Esophagus (tissue), 2 donors: ENCODE data around the gene DSTN. TPM values are rescaled to one million over a fixed set of nuclear protein-coding genes. Genes with fewer than 3 reads are reported as not detected.

Experiments used
- H3K27ac ChIP-seq, 2 donors: one replicate each; pipeline ENCODE4 v1.5.1; 2013; ENCODE audit warnings: low read depth in 2 of 2, mild to moderate bottlenecking in 2 of 2, inconsistent platforms in 1 of 2, low read length in 1 of 2, moderate library complexity in 1 of 2
- H3K27me3 ChIP-seq, 2 donors: one replicate each; pipeline ENCODE4 v1.6.1; 2013; ENCODE audit warnings: low read length in 2 of 2, control low read depth in 1 of 2, mild to moderate bottlenecking in 1 of 2; ENCODE audit not compliant: insufficient read depth in 2 of 2, control insufficient read depth in 1 of 2
- H3K36me3 ChIP-seq, 2 donors: one replicate each; pipeline ENCODE4 v1.6.1; 2013; ENCODE audit warnings: low read length in 1 of 2; ENCODE audit not compliant: control insufficient read depth in 2 of 2, insufficient read depth in 2 of 2
- H3K4me1 ChIP-seq, 2 donors: one replicate each; pipeline ENCODE4 v1.6.1; 2013; ENCODE audit warnings: low read length in 1 of 2; ENCODE audit not compliant: control insufficient read depth in 2 of 2, insufficient read depth in 2 of 2
- H3K4me3 ChIP-seq, 2 donors: one replicate each; pipeline ENCODE4 v1.5.1; 2013; ENCODE audit warnings: low read length in 2 of 2, mild to moderate bottlenecking in 2 of 2, low read depth in 1 of 2, moderate library complexity in 1 of 2
- H3K9me3 ChIP-seq, 2 donors: one replicate each; pipeline ENCODE4 v1.6.1; 2013; ENCODE audit warnings: mild to moderate bottlenecking in 2 of 2, low read depth in 1 of 2, low read length in 1 of 2, moderate library complexity in 1 of 2; ENCODE audit not compliant: control insufficient read depth in 2 of 2, insufficient read depth in 1 of 2
- WGBS, 2 donors: extraction: QIAGEN DNeasy Blood & Tissue Kit; methylation state at CpG; one replicate each; pipeline ENCODE4 v1.1.7; 2013; 5-methylcytosine and 5-hydroxymethylcytosine counted together
- polyA plus RNA-seq, 2 donors: library from polyadenylated mRNA; stranded (reverse); fragments of 200-250 nt; gene quantifications; one replicate each; pipeline ENCODE4 v1.2.3, GENCODE V29; 2013
- donor health status: healthy with polysubstance abuse.
- donor health status: Bipolar disorder and iron deficiency.

DSTN gene
- polyA plus RNA-seq, 2 donors: 301 to 455 TPM

GRCh38 chr20:17612287-17612991 is 42.6 kb downstream of the DSTN start:
- Histone ChIP-seq H3K4me1 (peaks cover 20 to 34% of the 10 kb centered on the region in 2 donors), H3K27ac (peak overlapping the region; percentile 31 to 89), H3K27me3 (no peaks in the 10 kb centered on the region), H3K4me3 (no peak overlapping the region), H3K36me3 (peaks cover 3 to 33% of the 10 kb centered on the region in 2 donors), H3K9me3 (no peaks in the 10 kb centered on the region)
- WGBS, 2 donors: 46 to 57% methylated on average over 16 of the region's 16 CpGs

GRCh38 chr20:17612992-17613327 is 43.1 kb downstream of the DSTN start:
- H3K27me3 ChIP-seq: no peaks in the 10 kb centered on the region
- H3K27ac ChIP-seq: peak overlapping the region; percentile 31 to 89
- no peak overlapping the region for H3K4me3 ChIP-seq
- peaks cover 3 to 36% of the 10 kb centered on the region in 2 donors for H3K36me3 ChIP-seq
- no peaks in the 10 kb centered on the region for H3K9me3 ChIP-seq
- peaks cover 20 to 34% of the 10 kb centered on the region in 2 donors for H3K4me1 ChIP-seq
- WGBS, 2 donors: 75 to 76% methylated on average over 7 of the region's 7 CpGs

- Histone ChIP-seq H3K36me3 (peaks cover 7 to 42% of the 10 kb centered on the region in 2 donors), H3K9me3 (no peaks in the 10 kb centered on the region), H3K4me3 (no peak overlapping the region), H3K27ac (peak overlapping the region; percentile 31 to 38), H3K27me3 (no peaks in the 10 kb centered on the region), H3K4me1 (peaks cover 20 to 34% of the 10 kb centered on the region in 2 donors)
- WGBS, 2 donors: 71 to 79% methylated on average over 40 of the region's 40 CpGs
Measured at GRCh38 chr20:17613328-17614175, 43.7 kb downstream of the DSTN start.

GRCh38 chr20:17614176-17614811 is 44.4 kb downstream of the DSTN start:
- 33 to 35% methylated on average over 18 to 20 of the region's 20 CpGs for WGBS, 2 donors
- Histone ChIP-seq H3K27me3 (no peaks in the 10 kb centered on the region), H3K9me3 (no peaks in the 10 kb centered on the region), H3K36me3 (peaks cover 8 to 41% of the 10 kb centered on the region in 2 donors), H3K4me3 (no peak overlapping the region), H3K4me1 (peaks cover 20 to 34% of the 10 kb centered on the region in 2 donors), H3K27ac (peak overlapping the region; percentile 45 to 56)

- no peaks in the 10 kb centered on the region for H3K9me3 ChIP-seq
- no peaks in the 10 kb centered on the region for H3K27me3 ChIP-seq
- H3K36me3 ChIP-seq: peaks cover 14 to 48% of the 10 kb centered on the region in 2 donors
- peak overlapping the region; percentile 45 to 56 for H3K27ac ChIP-seq
- no peak overlapping the region for H3K4me3 ChIP-seq
- 52 to 55% methylated on average over 31 to 32 of the region's 32 CpGs for WGBS, 2 donors
- peaks cover 20 to 34% of the 10 kb centered on the region in 2 donors for H3K4me1 ChIP-seq
Measured at GRCh38 chr20:17614812-17615644, 45.2 kb downstream of the DSTN start.

- Histone ChIP-seq H3K27me3 (no peaks in the 10 kb centered on the region), H3K4me1 (peaks cover 16 to 30% of the 10 kb centered on the region in 2 donors), H3K9me3 (no peaks in the 10 kb centered on the region), H3K36me3 (peaks cover 14 to 54% of the 10 kb centered on the region in 2 donors), H3K4me3 (no peak overlapping the region), H3K27ac (peak overlapping the region in 1 of 2 donors; percentile 5)
- 70 to 72% methylated on average over 22 of the region's 22 CpGs for WGBS, 2 donors
Measured at GRCh38 chr20:17615645-17616479, 46.0 kb downstream of the DSTN start.

GRCh38 chr20:17616480-17617211 is 46.8 kb downstream of the DSTN start:
- Histone ChIP-seq H3K9me3 (no peaks in the 10 kb centered on the region), H3K27me3 (no peaks in the 10 kb centered on the region), H3K4me3 (no peak overlapping the region), H3K36me3 (peaks cover 17 to 60% of the 10 kb centered on the region in 2 donors), H3K27ac (no peak overlapping the region), H3K4me1 (peaks cover 9 to 23% of the 10 kb centered on the region in 2 donors)
- 80 to 84% methylated on average over 22 of the region's 22 CpGs for WGBS, 2 donors

GRCh38 chr20:17617212-17617867 is 47.5 kb downstream of the DSTN start:
- H3K36me3 ChIP-seq: peaks cover 21 to 64% of the 10 kb centered on the region in 2 donors
- H3K27me3 ChIP-seq: no peaks in the 10 kb centered on the region
- H3K4me1 ChIP-seq: peaks cover 3 to 16% of the 10 kb centered on the region in 2 donors
- 55 to 58% methylated on average over 15 of the region's 15 CpGs for WGBS, 2 donors
- no peaks in the 10 kb centered on the region for H3K9me3 ChIP-seq
- H3K27ac ChIP-seq: no peak overlapping the region
- no peak overlapping the region for H3K4me3 ChIP-seq
